SK-N-SH treated with all-trans-retinoic acid at 6 μM for 48 hours (cell line): ENCODE data around the gene NALCN.

Source experiments
- ARNTL ChIP-seq: fragments of 450-650 bp; formaldehyde crosslinking; IDR thresholded peaks from 2 replicates; pipeline ENCODE4 v1.5.0; 2020; ENCODE audit warnings: low read depth, mild to moderate bottlenecking, moderate library complexity, borderline replicate concordance
- BACH2 ChIP-seq: fragments of 250-450 bp; sonication (Bioruptor Pico); IDR thresholded peaks from 2 replicates; pipeline ENCODE4 v1.9.0; 2021; ENCODE audit warnings: mild to moderate bottlenecking, borderline replicate concordance
- ESRRG ChIP-seq: fragments of 250-450 bp; sonication (Bioruptor Pico); IDR thresholded peaks from 2 replicates; pipeline ENCODE4 v1.6.1; 2021; ENCODE audit warnings: mild to moderate bottlenecking
- ISL1 ChIP-seq: fragments of 250-450 bp; sonication (Bioruptor Pico); IDR thresholded peaks from 2 replicates; pipeline ENCODE4 v2.1.2; 2022; ENCODE audit warnings: mild to moderate bottlenecking, moderate library complexity
- OSR1 ChIP-seq: fragments of 250-450 bp; sonication (Bioruptor Pico); IDR thresholded peaks from 2 replicates; pipeline ENCODE4 v1.8.0; 2022; ENCODE audit warnings: moderate library complexity, mild to moderate bottlenecking, inconsistent platforms
- TCF4 ChIP-seq: fragments of 250-450 bp; sonication (Bioruptor Pico); IDR thresholded peaks from 2 replicates; pipeline ENCODE4 v1.8.0; 2021; ENCODE audit warnings: mild to moderate bottlenecking, moderate library complexity, borderline replicate concordance
- ZFP3 ChIP-seq: fragments of 250-450 bp; sonication (Bioruptor Pico); IDR thresholded peaks from 2 replicates; pipeline ENCODE4 v1.5.0; 2020; ENCODE audit warnings: mild to moderate bottlenecking, moderate library complexity
- ZFP30 ChIP-seq: fragments of 450-650 bp; formaldehyde crosslinking; IDR thresholded peaks from 2 replicates; pipeline ENCODE4 v1.5.0; 2022; ENCODE audit warnings: mild to moderate bottlenecking, moderate library complexity
- ZNF565 ChIP-seq: fragments of 450-650 bp; formaldehyde crosslinking; conservative IDR thresholded peaks from 2 replicates; pipeline ENCODE4 v1.5.0; 2020; ENCODE audit warnings: low read depth, mild to moderate bottlenecking, moderate library complexity
- ZNF70 ChIP-seq: fragments of 450-650 bp; formaldehyde crosslinking; IDR thresholded peaks from 2 replicates; pipeline ENCODE4 v1.5.0; 2020; ENCODE audit warnings: mild to moderate bottlenecking, moderate library complexity
- TF ChIP-seq, protein P1 (sequence below): fragments of 250-450 bp; sonication (Bioruptor Pico); IDR thresholded peaks from 2 replicates; pipeline ENCODE4 v1.5.1; 2020; ENCODE audit warnings: low read depth, mild to moderate bottlenecking, moderate library complexity
- TF ChIP-seq, protein P2 (sequence below): fragments of 250-450 bp; sonication (Bioruptor Pico); IDR thresholded peaks from 2 replicates; pipeline ENCODE4 v1.8.0; 2020; ENCODE audit warnings: mild to moderate bottlenecking, moderate library complexity, borderline replicate concordance

- TF ChIP-seq, protein P1, sequence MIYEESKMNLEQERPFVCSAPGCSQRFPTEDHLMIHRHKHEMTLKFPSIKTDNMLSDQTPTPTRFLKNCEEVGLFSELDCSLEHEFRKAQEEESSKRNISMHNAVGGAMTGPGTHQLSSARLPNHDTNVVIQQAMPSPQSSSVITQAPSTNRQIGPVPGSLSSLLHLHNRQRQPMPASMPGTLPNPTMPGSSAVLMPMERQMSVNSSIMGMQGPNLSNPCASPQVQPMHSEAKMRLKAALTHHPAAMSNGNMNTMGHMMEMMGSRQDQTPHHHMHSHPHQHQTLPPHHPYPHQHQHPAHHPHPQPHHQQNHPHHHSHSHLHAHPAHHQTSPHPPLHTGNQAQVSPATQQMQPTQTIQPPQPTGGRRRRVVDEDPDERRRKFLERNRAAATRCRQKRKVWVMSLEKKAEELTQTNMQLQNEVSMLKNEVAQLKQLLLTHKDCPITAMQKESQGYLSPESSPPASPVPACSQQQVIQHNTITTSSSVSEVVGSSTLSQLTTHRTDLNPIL: no peak
- TF ChIP-seq ESRRG: no peak
- no peak for TF ChIP-seq ARNTL (CRISPR knock-in tag)
- TF ChIP-seq ISL1 (CRISPR knock-in tag): no peak
- TF ChIP-seq ZFP3 (CRISPR knock-in tag): no peak
- TF ChIP-seq ZNF565: no peak
- TF ChIP-seq TCF4 (CRISPR knock-in tag): no peak
- no peak for TF ChIP-seq ZNF70 (CRISPR knock-in tag)
- TF ChIP-seq, protein P2, sequence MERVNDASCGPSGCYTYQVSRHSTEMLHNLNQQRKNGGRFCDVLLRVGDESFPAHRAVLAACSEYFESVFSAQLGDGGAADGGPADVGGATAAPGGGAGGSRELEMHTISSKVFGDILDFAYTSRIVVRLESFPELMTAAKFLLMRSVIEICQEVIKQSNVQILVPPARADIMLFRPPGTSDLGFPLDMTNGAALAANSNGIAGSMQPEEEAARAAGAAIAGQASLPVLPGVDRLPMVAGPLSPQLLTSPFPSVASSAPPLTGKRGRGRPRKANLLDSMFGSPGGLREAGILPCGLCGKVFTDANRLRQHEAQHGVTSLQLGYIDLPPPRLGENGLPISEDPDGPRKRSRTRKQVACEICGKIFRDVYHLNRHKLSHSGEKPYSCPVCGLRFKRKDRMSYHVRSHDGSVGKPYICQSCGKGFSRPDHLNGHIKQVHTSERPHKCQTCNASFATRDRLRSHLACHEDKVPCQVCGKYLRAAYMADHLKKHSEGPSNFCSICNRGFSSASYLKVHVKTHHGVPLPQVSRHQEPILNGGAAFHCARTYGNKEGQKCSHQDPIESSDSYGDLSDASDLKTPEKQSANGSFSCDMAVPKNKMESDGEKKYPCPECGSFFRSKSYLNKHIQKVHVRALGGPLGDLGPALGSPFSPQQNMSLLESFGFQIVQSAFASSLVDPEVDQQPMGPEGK (CRISPR knock-in tag): no peak
- no peak for TF ChIP-seq ZFP30 (CRISPR knock-in tag)
- no peak for TF ChIP-seq BACH2 (CRISPR knock-in tag)
- no peak for TF ChIP-seq OSR1 (CRISPR knock-in tag)
Measured at GRCh38 chr13:101433895-101434294, 17.6 kb upstream of the NALCN start.
